GM18519 (cell line): Measurements from ENCODE around the gene RHOT1.
"Not testable (repeated sequence)": the region's sequence is repeated elsewhere in the genome, so short reads cannot be mapped to it uniquely, and the experiment has no call there.

Source experiments
- ATAC-seq: cut with Tn5 transposase; IDR thresholded peaks from one replicate; pipeline ENCODE4 v1.9.1; 2021; ENCODE audit warnings: mild to moderate bottlenecking, moderate library complexity; ENCODE audit not compliant: unreplicated experiment, low FRiP score

Gene RHOT1

DNA sequence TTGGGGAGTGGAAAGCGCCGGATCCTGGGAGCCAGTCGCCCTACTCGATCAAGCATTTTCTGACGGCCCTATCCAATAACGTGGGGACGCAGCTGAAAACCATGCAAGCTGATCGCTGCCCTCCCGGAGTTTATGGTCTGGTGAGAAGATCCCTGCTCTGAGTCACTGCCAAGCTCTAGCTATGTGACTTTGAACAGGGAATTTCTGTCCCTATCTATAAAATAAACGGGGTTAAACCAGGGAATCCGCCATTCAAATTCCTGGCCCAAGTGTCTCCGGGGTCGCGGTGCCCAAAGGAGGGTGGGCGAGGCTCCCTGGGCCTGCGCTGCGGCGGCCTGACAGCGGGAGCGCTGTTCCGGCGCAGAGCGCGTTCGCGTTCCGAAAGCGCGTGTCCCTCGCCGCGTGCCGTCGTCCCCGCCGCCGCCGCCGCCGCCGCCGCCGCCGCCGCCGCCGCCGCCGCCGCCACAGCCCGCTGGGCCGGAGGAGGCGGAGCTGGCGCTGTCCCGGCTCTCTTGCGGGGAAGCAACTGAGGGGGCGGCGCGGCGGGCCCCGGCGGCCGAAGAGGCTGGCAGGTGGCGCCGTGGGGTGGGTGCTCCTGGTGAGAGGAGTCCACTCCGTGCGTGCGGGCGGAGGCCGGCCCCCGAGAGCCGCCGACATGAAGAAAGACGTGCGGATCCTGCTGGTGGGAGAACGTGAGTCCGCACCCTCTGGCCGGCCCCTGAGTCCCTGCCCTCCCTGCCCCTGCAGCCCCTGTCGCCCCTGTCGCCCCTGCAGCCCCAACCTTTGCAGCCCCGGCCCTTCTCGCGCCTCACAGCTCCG, at the start of gene RHOT1:
TSS of gene RHOT1 (plus strand) at position 465 of the 819 bp plus-strand sequence. CDS start at position 656, 191 bp downstream.
- ATAC-seq = peak; percentile 45

DNA sequence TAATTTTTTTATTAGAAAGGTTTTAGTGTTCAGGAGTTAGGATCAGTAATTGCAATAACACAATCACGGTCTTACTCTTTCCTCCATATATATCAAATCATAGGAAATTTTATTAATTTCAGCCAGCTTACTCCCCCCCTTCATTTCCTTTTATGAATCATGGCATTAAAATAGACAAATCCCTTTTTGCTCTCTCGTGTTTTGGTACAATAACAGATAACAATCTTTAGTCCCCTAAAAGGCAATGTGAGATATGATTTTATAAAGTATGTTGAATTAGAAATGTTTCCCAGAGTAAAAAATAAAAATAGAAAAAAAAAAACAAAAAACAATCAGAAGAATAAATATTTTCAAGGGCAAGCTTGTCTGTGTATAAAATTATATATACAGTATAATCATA, 42.6 kb upstream of the RHOT1 start:
- ATAC-seq = no peak

DNA sequence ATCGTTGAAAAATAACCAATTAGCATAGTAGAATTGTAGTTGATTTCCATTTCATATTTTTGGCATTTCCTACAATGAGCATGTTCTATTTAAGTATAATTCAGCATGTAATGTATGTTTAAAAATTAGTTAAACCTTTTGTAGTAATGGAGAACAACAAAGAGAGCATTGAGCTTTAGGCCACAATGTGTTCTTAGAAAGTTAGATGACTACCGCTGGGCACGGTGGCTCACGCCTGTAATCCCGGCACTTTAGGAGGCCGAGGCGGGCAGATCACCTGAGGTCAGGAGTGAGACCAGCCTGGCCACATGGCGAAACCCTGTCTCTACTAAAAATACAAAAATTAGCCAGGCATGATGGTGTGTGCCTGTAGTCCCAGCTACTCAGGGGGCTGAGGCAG, 42.0 kb upstream of the RHOT1 start:
- ATAC-seq = not testable (repeated sequence)

DNA sequence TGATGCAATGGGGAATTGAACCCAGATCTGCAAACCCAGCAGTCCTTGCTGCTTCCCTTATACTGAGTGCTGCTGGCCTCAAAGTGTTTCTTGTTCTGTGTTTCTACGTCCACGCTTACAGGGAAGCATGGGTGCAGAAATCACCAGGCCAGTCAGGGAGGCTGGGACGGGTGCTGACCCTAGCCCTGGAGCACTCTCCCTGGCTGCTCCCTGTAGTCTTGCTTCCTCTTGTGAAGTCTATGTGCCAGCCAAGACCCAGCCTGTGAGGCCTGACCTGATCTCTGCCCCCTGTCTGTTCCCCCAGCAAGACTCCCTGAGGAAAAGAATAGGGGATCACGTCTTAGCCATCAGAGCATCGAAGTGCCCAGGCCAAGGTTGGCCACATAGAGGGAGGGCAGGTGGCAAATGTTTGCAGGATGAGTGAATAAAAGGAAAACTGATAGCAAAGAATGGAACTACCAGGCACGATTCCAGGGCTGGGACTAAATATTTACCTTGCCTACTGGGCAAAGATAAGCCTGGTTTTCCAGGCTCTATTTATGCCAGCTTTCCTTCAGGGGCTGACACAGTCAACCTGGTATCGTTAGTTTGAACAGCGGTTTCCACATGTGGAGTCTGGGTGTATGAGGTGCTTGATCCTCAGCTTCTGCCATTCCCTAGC, 41.2 kb upstream of the RHOT1 start:
- no peak for ATAC-seq

DNA sequence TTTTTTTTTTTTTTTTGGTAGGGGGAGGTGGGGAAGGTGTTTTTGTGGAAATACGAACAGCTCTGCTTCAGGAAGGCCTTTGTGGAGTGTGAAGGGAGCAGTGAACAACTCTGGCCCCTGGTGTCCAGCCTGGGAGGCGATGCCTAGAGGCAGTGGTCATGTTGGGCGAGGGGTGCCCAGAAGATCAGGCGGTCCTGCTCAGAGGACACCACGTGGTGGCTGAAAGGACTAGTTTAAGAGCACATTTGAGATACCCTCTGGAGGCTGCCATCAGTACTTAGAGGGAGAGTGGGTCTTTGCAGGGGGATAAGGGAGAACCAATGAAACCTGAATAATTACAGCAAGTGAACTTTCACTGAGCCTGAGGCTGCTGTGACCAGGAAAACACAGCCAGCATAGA, 40.1 kb upstream of the RHOT1 start:
- ATAC-seq = no peak

DNA sequence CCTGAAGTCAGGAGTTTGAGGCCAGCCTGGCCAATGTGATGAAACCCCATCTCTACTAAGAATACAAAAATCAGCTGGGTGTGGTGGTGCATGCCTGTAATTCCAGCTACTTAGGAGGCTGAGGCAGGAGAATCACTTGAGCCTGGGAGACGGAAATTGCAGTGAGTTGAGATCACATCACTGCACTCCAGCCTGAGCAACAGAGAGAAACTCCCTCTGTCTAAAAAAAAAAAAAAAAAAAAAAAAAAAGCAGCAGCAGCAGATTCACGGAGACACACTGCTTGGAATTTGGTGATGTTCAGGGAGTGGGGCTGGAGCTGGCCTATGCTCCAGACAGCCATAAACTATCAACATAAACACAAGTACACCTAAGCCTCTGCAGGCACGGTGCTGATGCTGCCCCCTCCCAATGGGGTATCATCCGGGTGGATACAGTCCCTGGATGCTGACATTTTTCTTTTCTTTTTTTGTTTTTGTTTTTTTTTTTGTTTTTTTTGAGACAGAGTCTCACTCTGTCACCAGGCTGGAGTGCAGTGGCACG, 39.6 kb upstream of the RHOT1 start:
- ATAC-seq = no peak

DNA sequence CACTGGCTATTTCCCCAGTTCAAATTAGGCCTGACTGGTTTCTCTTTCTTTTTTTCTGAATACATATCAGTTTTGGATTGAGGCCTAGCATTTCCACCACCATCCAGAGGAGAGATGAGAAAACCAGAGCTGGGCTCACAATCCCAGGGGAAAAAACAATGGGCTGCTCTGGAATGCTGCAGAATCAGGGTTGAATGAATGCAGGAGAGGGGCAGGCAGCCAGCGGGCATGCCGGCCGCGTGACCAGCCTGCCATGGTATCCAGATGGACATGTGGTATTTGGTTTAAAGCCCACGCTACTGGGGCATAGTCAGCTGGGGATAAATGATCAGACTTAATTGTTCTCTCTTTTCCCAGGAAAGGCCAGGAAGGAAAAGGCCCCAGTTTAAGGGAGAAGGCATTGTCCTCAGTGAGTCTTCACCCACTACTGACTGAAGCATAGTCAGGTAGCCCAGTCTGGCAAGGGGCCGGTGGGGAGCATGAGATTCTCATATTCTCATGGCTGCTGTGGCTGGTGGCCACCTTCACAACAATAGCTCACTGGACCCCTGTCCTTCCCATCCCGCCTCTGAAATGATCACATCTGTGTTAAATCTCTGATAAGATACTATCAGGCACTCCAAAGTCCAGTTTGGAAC, 38.7 kb upstream of the RHOT1 start:
- ATAC-seq = no peak

DNA sequence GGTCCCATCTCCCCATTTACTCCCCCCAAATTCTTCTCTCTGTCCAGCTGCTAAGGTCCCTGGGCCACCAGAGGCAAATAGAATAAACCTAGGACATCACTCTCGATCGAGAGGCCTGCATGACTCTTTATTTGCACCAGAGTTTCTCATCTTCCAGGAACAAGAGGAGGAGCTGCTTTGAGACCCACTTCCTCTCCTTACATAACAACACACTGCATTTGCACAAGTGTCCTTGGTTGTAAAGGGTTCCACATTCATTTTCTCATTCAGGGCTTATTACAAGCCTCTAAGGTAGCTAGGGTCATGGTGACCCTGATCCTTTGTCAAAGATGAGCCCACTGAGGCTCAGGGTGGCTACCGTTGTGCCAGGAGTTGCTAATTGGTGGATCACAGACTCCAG, 38.1 kb upstream of the RHOT1 start:
- no peak for ATAC-seq

DNA sequence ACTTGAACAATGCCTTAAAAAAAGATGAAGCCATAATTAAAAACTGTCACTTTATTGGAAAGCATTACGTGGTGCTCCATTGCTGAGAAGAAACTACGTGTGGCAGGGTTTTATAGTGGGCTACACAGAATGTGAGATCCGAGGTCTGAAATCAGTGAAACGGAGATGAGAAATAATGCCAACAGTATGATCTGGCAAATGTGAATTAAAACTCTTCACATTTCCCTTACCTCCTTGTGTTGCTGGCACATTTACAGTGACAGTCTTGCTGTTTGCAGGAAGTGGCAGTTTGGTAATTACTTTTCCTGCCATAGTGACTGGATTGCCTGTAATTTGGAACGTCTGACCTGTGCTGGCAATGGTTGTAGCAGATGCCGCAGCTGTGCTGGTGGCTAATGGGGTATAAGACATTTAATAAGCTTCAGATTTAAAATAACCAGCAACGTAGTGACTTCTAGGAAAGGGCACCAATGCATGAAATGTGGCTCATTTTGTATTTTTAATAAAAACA, 35.8 kb upstream of the RHOT1 start:
- not testable (repeated sequence) for ATAC-seq

DNA sequence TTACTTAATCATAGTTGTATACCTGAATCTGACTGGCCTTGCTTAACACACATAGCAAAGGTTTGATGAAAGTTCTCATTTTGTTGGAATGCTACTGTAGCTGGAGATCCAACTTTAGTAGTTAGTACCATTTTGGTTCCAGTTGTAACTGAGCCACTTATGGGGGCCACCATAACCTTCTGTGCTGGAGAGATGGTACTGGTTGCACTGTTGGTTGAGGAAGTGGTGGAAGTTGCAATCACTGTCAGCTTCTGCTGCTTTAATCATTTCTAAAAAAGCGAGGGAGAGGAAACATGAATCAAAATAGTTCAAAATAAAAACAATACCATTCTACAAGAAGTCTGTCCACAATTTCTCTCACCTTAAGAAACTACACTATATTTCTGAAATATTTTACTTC, 35.1 kb upstream of the RHOT1 start:
- not testable (repeated sequence) for ATAC-seq

DNA sequence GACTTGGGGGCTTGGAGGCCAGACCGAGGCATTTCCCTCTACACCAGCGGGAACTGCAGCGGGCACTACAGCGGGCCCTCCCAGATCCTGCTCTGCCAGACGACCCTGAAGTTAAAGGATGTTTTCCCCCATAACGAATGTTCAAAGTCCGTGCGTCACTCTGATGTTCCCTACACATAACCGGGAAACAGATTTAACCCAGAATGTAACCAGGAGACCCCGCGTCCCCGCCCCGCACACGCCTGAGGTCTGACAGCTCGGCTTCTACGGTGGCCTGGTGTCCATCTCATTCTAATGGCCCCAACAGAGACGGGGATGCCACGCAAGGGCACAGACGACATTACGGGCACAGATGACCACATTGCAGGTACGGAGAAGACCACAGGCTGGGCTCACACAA, 31.7 kb upstream of the RHOT1 start:
- ATAC-seq = no peak

DNA sequence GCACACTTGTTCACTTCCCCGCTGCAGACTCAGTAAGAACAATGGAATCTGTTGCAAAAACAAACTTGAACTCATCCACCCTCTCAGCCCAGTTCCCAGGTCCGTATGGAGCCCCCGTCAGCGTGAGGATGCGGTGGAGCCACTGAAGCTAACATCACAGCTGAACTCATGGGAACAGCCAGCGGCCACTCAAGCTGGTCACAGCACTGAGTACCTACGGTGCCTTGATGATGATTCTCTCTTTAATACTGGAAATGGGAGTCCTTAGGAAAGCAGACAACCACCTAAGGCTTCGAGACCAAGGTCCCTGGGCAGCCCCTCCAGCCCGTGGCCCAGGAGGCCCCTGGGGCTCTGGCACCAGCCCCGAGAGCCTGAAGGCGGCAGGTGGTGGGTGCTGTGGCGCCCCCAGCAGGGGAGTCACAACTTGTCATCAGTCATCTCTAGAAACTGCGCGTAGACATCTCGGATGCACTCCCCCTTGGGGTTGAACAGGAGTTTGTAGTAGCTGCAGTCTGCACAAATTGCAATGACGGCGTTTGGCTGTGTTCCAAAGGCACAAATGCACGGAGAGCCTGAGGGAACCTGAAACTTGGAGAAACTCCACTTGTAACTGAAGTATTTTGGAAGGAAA, 31.0 kb upstream of the RHOT1 start:
- no peak for ATAC-seq

DNA sequence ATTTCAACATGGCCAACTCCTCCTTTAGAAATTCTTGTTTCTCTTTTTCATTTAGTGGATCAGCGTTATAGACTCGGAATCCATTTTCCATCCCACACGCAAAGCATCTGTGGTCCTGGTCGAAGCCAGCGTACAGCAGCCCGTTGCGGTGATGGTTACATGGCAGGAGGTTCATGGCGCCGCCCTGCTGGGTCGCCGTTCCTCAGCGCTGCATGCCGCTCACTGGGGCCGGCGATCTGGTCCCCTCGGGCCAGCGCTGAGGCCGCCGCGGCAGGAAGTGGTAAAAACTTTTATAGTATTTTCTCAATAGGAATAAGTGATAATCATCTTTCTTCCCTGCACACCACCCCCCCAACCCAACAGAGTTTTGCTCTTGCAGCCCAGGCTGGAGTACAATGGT, 29.9 kb upstream of the RHOT1 start:
- no peak for ATAC-seq

DNA sequence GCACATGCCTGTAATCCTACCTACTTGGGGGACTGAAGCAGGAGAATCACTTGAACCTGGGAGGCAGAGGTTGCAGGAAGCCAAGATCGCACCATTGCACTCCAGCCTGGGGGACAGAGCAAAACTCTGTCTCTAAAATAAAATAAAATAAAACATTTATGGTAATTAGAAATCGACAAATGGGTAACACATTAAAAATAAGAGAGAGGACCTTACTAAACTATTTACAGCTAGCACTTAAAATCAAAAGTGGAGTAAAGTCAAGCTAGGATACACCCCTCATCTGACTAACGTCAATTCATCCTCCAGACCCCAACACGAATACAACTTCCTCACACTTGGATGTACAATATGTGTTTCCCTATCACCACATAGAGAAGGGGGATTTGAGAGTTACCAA, 27.8 kb upstream of the RHOT1 start:
- ATAC-seq = no peak

DNA sequence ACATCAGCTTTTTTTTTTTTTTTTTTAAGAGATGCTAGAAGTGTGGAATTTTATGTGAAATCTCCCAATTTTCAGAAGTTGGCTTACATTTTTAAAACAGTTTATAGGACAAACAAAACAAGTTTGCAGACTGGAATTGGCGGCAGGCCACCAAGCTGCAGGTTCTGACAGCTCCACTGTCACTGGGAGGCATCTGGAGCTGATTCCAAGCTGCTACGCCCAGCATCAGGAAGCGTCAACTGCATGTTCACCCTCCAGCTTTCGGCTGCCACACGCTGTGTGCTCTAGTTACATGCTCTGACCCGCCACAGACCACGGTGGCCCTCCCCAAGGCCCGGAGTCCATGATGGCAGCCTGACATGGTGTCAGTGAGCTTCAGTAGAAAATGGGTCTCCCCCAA, 26.8 kb upstream of the RHOT1 start:
- ATAC-seq = not testable (repeated sequence)

DNA sequence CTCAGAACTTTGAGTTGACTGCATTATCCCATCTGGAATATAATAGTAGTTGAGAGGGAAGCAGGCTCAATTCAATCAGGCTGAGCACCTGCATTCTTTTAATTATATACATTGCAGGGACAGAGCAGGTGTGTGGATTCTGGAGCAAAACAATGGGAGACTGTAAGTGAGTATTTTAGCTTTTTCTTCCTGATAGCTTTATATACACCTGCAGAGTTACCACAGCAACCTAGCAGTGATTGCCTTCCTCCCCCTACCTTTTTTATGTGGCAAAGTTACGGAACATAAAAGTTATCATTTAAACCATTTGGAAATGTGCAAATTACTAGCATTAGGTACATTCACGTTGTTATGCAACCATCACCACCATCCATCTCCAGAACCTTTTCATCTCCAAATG, 25.4 kb upstream of the RHOT1 start:
- ATAC-seq = no peak

DNA sequence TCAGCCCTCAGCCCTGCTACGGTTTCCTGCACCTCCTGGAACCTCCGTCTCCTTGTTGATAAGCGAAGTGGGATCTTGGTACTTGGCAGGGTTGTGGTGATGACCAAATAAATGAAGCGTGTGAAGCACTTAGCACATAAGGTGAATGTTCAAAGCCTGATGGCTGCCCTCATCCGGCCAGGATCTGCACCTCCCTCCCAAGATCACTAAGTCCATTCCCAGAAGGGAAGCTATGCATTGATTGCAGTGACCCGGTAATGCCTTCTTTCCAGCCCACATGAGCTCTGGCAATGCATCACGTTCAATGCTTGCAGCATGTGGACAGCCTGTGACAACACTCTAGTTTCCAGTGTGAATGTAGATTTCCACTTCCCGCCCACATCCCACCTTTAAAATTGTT, 24.9 kb upstream of the RHOT1 start:
- ATAC-seq = no peak

DNA sequence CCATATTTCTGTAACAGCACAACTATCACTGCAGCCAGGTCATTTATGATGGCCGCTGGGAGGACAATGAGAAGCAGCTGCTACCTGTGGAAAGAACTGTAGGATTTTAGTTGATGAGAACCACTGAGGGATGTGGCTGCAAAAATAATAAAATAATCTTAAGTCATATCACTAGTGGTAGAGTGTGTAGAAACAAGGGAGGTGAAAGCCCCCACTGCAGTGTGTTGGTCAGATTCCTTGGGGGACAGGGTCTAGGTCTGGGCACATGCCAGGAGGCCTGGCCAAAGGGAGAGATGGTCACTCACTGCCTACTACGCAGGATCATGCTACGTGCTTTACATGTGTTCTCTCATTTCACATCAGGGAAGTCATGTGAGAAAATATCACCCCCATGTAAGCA, 24.2 kb upstream of the RHOT1 start:
- ATAC-seq = not testable (repeated sequence)

DNA sequence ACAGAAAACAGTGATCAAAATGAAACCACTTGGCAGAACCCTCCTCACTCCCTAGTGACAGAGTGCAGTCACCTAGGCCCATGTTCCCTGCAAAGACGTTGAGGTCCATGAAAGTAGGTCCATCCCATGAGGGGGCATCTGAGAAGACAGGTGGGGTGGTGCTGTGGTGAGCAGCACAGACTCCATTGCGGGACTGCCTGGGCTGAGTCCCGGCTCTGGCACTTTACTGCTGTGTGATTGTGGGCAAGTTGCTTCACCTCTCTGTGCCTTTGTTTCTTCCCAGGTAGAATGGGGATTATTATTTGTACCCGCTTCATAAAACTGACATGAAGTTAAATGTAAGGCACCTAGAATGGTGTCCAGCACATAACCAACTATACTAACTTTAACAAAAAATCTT, 23.5 kb upstream of the RHOT1 start:
- ATAC-seq = no peak

DNA sequence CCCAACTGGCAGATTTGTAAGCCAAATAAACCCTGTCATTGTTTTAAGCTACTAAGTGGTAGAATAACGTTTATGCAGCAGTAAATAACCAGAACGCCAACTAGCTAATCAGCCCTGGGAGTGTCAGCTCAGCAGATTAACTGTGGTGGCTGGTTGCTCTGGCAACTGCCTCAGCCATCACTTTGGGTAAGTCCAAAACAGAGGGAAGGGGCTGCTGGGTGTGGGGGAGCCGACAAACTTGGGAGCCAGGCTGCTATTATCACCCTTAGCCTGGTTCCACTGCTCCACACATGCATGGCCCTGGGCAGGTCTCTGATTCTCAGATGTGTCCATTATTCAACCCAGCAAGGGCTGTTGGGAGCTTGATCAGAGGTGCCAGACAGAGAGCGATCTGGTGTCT, 22.2 kb upstream of the RHOT1 start:
- no peak for ATAC-seq

DNA sequence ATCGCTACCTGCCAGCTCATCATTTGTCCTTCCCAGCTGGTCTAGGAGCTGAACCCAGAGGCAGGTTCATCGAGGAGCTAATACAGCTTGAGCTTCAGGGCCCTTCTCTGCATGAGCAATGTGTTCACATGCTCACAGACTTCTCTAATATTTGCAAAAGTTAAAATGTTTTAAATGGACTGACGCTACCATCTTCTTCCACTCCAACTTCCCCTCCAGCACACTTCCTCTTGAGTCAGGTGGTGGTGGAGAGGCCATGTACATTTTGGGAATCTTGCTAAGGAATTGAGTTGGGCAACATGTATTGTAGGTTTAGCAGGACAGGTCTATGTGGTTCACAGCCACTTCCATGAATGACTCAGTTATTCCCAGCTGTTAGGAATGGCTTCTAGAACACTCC, 21.6 kb upstream of the RHOT1 start:
- no peak for ATAC-seq
